SHP77 (cell line): Measurements from ENCODE around the gene TMEM38B.

Source experiments
- DNase-seq, 2 experiments: peaks; one replicate each; lab custom pipeline; 2025; lab: John Stamatoyannopoulos, UW

TMEM38B gene

GRCh38 chr9:105694190-105694847 is at the start of gene TMEM38B:
Gene TMEM38B, plus strand, starts transcription at chr9:105694541. Its CDS starts 120 bp downstream, at chr9:105694661.
- DNase-seq, result peak; percentile 22 to 82

GRCh38 chr9:105646879-105647594 is 47.3 kb upstream of the TMEM38B start:
- no peak for DNase-seq

GRCh38 chr9:105647595-105648349 is 46.6 kb upstream of the TMEM38B start:
- peak in 1 of 2 experiments; percentile 5 for DNase-seq

GRCh38 chr9:105651806-105652205 is 42.5 kb upstream of the TMEM38B start:
- no peak for DNase-seq

- no peak for DNase-seq
Measured at GRCh38 chr9:105656131-105656921, 38.0 kb upstream of the TMEM38B start.

- no peak for DNase-seq
Measured at GRCh38 chr9:105658351-105658750, 36.0 kb upstream of the TMEM38B start.

- DNase-seq, result no peak
Measured at GRCh38 chr9:105661011-105661410, 33.3 kb upstream of the TMEM38B start.

GRCh38 chr9:105662184-105663104 is 31.9 kb upstream of the TMEM38B start, which contains the start of gene TAL2:
Gene TAL2, plus strand, starts transcription at chr9:105662457. Its CDS starts 40 bp downstream, at chr9:105662497.
- DNase-seq, result no peak

- DNase-seq, result no peak
Measured at GRCh38 chr9:105663914-105664313, 30.4 kb upstream of the TMEM38B start.

GRCh38 chr9:105667867-105668266 is 26.5 kb upstream of the TMEM38B start:
- DNase-seq, result no peak

- DNase-seq, result no peak
Measured at GRCh38 chr9:105670315-105670714, 24.0 kb upstream of the TMEM38B start.

- DNase-seq, result no peak
Measured at GRCh38 chr9:105670775-105671174, 23.6 kb upstream of the TMEM38B start.

GRCh38 chr9:105672711-105673234 is 21.6 kb upstream of the TMEM38B start:
- DNase-seq, result no peak

GRCh38 chr9:105673850-105674387 is 20.4 kb upstream of the TMEM38B start:
- DNase-seq, result no peak

GRCh38 chr9:105676351-105676923 is 17.9 kb upstream of the TMEM38B start:
- no peak for DNase-seq

GRCh38 chr9:105678163-105678562 is 16.2 kb upstream of the TMEM38B start:
- no peak for DNase-seq

- DNase-seq, result no peak
Measured at GRCh38 chr9:105678781-105679180, 15.6 kb upstream of the TMEM38B start.

GRCh38 chr9:105679257-105680022 is 14.9 kb upstream of the TMEM38B start:
- DNase-seq, result peak in 1 of 2 experiments; percentile 5

GRCh38 chr9:105681313-105681712 is 13.0 kb upstream of the TMEM38B start:
- DNase-seq, result no peak
